Spleen (tissue), 7 donors: ENCODE data around the gene HERPUD2.

Source experiments
- CTCF ChIP-seq, 11 experiments: fragments of 200-600 bp in 7 of 11; fragments of 450-650 bp in 4 of 11; sonication (generic) in 4 of 11; IDR thresholded peaks in 8 of 11; conservative IDR thresholded peaks in 3 of 11; 1 replicate in 7 of 11; 2 replicates in 4 of 11; pipeline versions ENCODE4 v1.4.0 to v1.8.0; 2016 to 2021; ENCODE audit warnings: antibody characterized with exemption in 11 of 11, inconsistent platforms in 4 of 11, mild to moderate bottlenecking in 1 of 11
- POLR2A ChIP-seq, 3 donors: fragments of 450-650 bp; IDR thresholded peaks; one replicate each; pipeline ENCODE4 v1.5.1; 2017; ENCODE audit warnings: antibody characterized with exemption in 3 of 3, mild to moderate bottlenecking in 1 of 3
- POLR2AphosphoS5 ChIP-seq, 3 donors: sonication (generic); formaldehyde crosslinking; IDR thresholded peaks; one replicate each; pipeline ENCODE4 v1.5.1; 2017; ENCODE audit warnings: antibody characterized with exemption in 3 of 3
- donor health status: DM: no; HTN: no; CAD: no; lungs with moderate emphysema.
- donor health status: DM: no; HTN: no; CAD: no.
- donor health status: DM: no; HTN: no; CAD: no.

GRCh38 chr7:35685781-35686180 is 9.2 kb downstream of the HERPUD2 start:
- no peak for TF ChIP-seq POLR2A (IDR thresholded peaks at IDR 0.05)
- no peak for TF ChIP-seq CTCF (IDR thresholded peaks at IDR 0.05 in 8 of 11, conservative IDR thresholded peaks at IDR 0.05 in 3 of 11)
- TF ChIP-seq POLR2AphosphoS5 (IDR thresholded peaks at IDR 0.05) = no peak
